GM23338 (cell line): Measurements from ENCODE around the gene SNRPA. TPM values are rescaled to one million over a fixed set of nuclear protein-coding genes. Genes with fewer than 3 reads are reported as not detected.
A peak's percentile ranks its signal among the peaks of the same experiment; 100 is the strongest.

ENCODE experiments used
- ATAC-seq: fragments of 200-7000 bp; cut with Tn5 transposase; 3 replicates; pipeline ENCODE4 v1.9.1; 2020
- DNase-seq: peaks from one replicate; pipeline ENCODE4 v3.0.0-alpha.2; 2015; ENCODE audit warnings: low spot score
- H2AFZ ChIP-seq: fragments of 200-600 bp; sonication (generic); 2 replicates; pipeline ENCODE4 v1.8.0; 2016; ENCODE audit warnings: antibody characterized with exemption, mild to moderate bottlenecking, moderate library complexity
- H3F3A ChIP-seq: fragments of 200-600 bp; sonication (generic); replicated peaks from 2 replicates; pipeline ENCODE4 v1.8.0; 2017; ENCODE audit warnings: antibody characterized with exemption, mixed run types, low read depth
- H3K27ac ChIP-seq: fragments of 200-600 bp; sonication (generic); 2 replicates; pipeline ENCODE4 v1.6.1; 2016; ENCODE audit warnings: low read depth
- H3K27me3 ChIP-seq: fragments of 200-600 bp; sonication (generic); 2 replicates; pipeline ENCODE4 v1.8.0; 2016; ENCODE audit warnings: mild to moderate bottlenecking, mixed run types, moderate library complexity; ENCODE audit not compliant: insufficient read depth
- H3K36me3 ChIP-seq: fragments of 200-600 bp; sonication (generic); 2 replicates; pipeline ENCODE4 v1.8.0; 2016; ENCODE audit warnings: mild to moderate bottlenecking; ENCODE audit not compliant: insufficient read depth
- H3K4me1 ChIP-seq: fragments of 200-600 bp; sonication (generic); 2 replicates; pipeline ENCODE4 v1.8.0; 2016; ENCODE audit warnings: mild to moderate bottlenecking, moderate library complexity; ENCODE audit not compliant: insufficient read depth
- H3K4me2 ChIP-seq: fragments of 200-600 bp; sonication (generic); 2 replicates; pipeline ENCODE4 v1.7.1; 2017; ENCODE audit warnings: mixed run types
- H3K4me3 ChIP-seq: fragments of 200-600 bp; sonication (generic); 2 replicates; pipeline ENCODE4 v1.6.1; 2016; ENCODE audit warnings: mixed run types
- H3K79me2 ChIP-seq: fragments of 200-600 bp; sonication (generic); replicated peaks from 2 replicates; pipeline ENCODE4 v1.8.0; 2017; ENCODE audit warnings: mild to moderate bottlenecking; ENCODE audit not compliant: insufficient read depth
- H3K9me2 ChIP-seq: fragments of 200-600 bp; sonication (generic); 2 replicates; pipeline ENCODE4 v1.8.0; 2017; ENCODE audit not compliant: insufficient read depth
- H4K20me1 ChIP-seq: fragments of 200-600 bp; sonication (generic); replicated peaks from 2 replicates; pipeline ENCODE4 v1.8.0; 2017; ENCODE audit warnings: mild to moderate bottlenecking; ENCODE audit not compliant: insufficient read depth
- H3K27ac Mint-ChIP-seq: 2 replicates; pipeline ENCODE4 v1.8.0; 2020; ENCODE audit warnings: inconsistent platforms, mild to moderate bottlenecking, moderate library complexity, mixed read lengths
- H3K27me3 Mint-ChIP-seq: 3 replicates; pipeline ENCODE4 v1.8.0; 2022; ENCODE audit warnings: low read depth, mild to moderate bottlenecking, moderate library complexity, mixed read lengths, inconsistent platforms; ENCODE audit not compliant: insufficient read depth, poor library complexity
- H3K36me3 Mint-ChIP-seq: 3 replicates; pipeline ENCODE4 v1.8.0; 2021; ENCODE audit warnings: low read depth, mild to moderate bottlenecking, inconsistent platforms, moderate library complexity, mixed read lengths
- H3K4me1 Mint-ChIP-seq: 3 replicates; pipeline ENCODE4 v1.8.0; 2020; ENCODE audit warnings: mild to moderate bottlenecking, inconsistent platforms, mixed read lengths
- H3K4me3 Mint-ChIP-seq: 3 replicates; pipeline ENCODE4 v1.8.0; 2021; ENCODE audit warnings: moderate library complexity, mild to moderate bottlenecking, inconsistent platforms, mixed read lengths
- H3K9me3 Mint-ChIP-seq: 3 replicates; pipeline ENCODE4 v1.8.0; 2020; ENCODE audit warnings: moderate library complexity, mild to moderate bottlenecking, inconsistent platforms, mixed read lengths
- CREB1 ChIP-seq: fragments of 250-450 bp; sonication (Bioruptor Pico); IDR thresholded peaks from 2 replicates; pipeline ENCODE4 v1.5.0; 2020; ENCODE audit warnings: low read depth, mild to moderate bottlenecking, moderate library complexity
- CTCF ChIP-seq, 2 experiments: fragments of 200-600 bp in 1 of 2; sonication (generic) in 1 of 2; conservative IDR thresholded peaks; 2 replicates each; pipeline versions ENCODE4 v1.5.1 to v1.6.1; 2016 to 2017; ENCODE audit warnings: antibody characterized with exemption in 2 of 2, low read depth in 2 of 2, mild to moderate bottlenecking in 2 of 2, moderate library complexity in 1 of 2
- ETS1 ChIP-seq: IDR thresholded peaks from 2 replicates; pipeline ENCODE4 v1.6.1; 2016; ENCODE audit warnings: antibody characterized with exemption
- EZH2 ChIP-seq: fragments of 200-600 bp; sonication (generic); IDR thresholded peaks from one replicate; pipeline ENCODE4 v1.8.0; 2017; ENCODE audit warnings: antibody characterized with exemption, mild to moderate bottlenecking, low read depth; ENCODE audit not compliant: unreplicated experiment
- POLR2AphosphoS5 ChIP-seq: IDR thresholded peaks from 2 replicates; pipeline ENCODE4 v1.6.1; 2016; ENCODE audit warnings: antibody characterized with exemption, low read depth
- REST ChIP-seq: IDR thresholded peaks from one replicate; pipeline ENCODE4 v1.6.1; 2018; ENCODE audit warnings: antibody characterized with exemption; ENCODE audit not compliant: unreplicated experiment
- STAT1 ChIP-seq: IDR thresholded peaks from one replicate; pipeline ENCODE4 v1.6.1; 2016; ENCODE audit warnings: antibody characterized with exemption; ENCODE audit not compliant: unreplicated experiment
- ZNF462 ChIP-seq: fragments of 250-450 bp; sonication (Bioruptor Pico); IDR thresholded peaks from 2 replicates; pipeline ENCODE4 v1.5.0; 2020; ENCODE audit warnings: mild to moderate bottlenecking, moderate library complexity
- polyA plus RNA-seq: library from polyadenylated mRNA; unstranded; fragments of >200 nt; fragmentation: Nextera tagmentation; extraction: Ambion mirVana; gene quantifications from 2 replicates; pipeline ENCODE4 v1.2.1, GENCODE V29; 2016
- total RNA-seq: library from RNA; depleted of rRNA; stranded (reverse); fragments of >200 nt; shearing (Covaris generic); gene quantifications from 2 replicates; pipeline ENCODE4 v1.2.3, GENCODE V29; 2014

The SNRPA gene
- total and polyA plus RNA-seq, 2 experiments from 2014 or later = 295 to 326 TPM

- TF ChIP-seq ZNF462 (CRISPR knock-in tag) (no peak), CTCF (conservative IDR thresholded peaks at IDR 0.05; ENCODE audit: low read depth in 2 of 2) (no peak)
Observed at GRCh38 chr19:40808497-40808896, 57.5 kb downstream of the SNRPA start (continued).

GRCh38 chr19:40809358-40810086, 58.5 kb downstream of the SNRPA start:
- ATAC-seq (no peak), DNase-seq (no peak)
- H3K27me3 Mint-ChIP-seq = peaks cover 38% of the 10 kb centered on the region
- H3K36me3 ChIP-seq = peaks cover 4% of the 10 kb centered on the region; the same call in 1 of the 2 replicates
- peak overlapping the region; percentile 63; the same call in 1 of the 2 replicates for H3K4me3 ChIP-seq
- peaks cover 33% of the 10 kb centered on the region for H3K4me1 ChIP-seq
- peak overlapping the region; percentile 96 for H3K4me2 ChIP-seq
- no peak overlapping the region for H2AFZ ChIP-seq
- H3K27ac ChIP-seq = no peak overlapping the region
- peaks cover 30% of the 10 kb centered on the region for H3K36me3 Mint-ChIP-seq
- no peaks in the 10 kb centered on the region; the same call in 2 of the 3 replicates for H3K9me3 Mint-ChIP-seq
- H3K79me2 ChIP-seq = peaks cover 30% of the 10 kb centered on the region
- H3K4me3 Mint-ChIP-seq = peak overlapping the region; percentile 83
- H3F3A ChIP-seq = peaks cover 34% of the 10 kb centered on the region
- H3K27ac Mint-ChIP-seq = peak overlapping the region; percentile 45; the same call in 1 of the 2 replicates
- H4K20me1 ChIP-seq = peaks cover 24% of the 10 kb centered on the region
- no peaks in the 10 kb centered on the region for H3K9me2 ChIP-seq
- peaks cover 61% of the 10 kb centered on the region for H3K4me1 Mint-ChIP-seq
- H3K27me3 ChIP-seq = peaks cover 12% of the 10 kb centered on the region; the same call in 1 of the 2 replicates
- no peak for TF ChIP-seq ETS1
- no peak for TF ChIP-seq CREB1 (CRISPR knock-in tag)
- TF ChIP-seq STAT1 = no peak
- TF ChIP-seq CTCF (conservative IDR thresholded peaks at IDR 0.05; ENCODE audit: low read depth in 2 of 2) = no peak
- TF ChIP-seq EZH2 = no peak
- TF ChIP-seq REST = no peak
- TF ChIP-seq POLR2AphosphoS5 = no peak
